ENCODE measurements around the gene RXRG. TPM values are rescaled to one million over a fixed set of nuclear protein-coding genes. Genes with fewer than 3 reads are reported as not detected.

The RXRG gene
- total RNA-seq, 1 donor from 2014 or later, result 39.1 TPM

DNA sequence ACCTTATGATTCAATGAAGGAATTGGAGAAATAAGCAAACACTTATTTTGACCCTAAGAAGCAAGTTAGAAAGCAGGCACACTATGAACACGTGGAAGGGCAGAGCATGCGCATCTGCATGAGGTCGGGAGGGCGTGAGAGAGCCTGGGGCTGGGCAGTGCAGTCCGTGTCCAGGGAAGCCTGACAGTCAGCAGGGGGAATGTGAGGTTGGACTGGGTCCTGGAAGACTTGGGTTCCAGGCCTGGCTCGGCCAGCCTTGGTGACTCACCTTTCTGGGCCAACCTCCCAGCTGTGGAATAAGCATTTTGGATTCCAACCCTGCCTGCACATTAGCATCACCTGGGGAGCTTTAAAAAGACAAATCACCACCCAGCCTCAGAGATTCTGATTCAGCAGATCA is 61.9 kb downstream of the RXRG start:
- no peak overlapping the region for H3K4me3 ChIP-seq (ENCODE audit: low read length in 3 of 3)
- H3K36me3 ChIP-seq (ENCODE audit: control insufficient read depth in 3 of 3, insufficient read depth in 3 of 3, low read length in 3 of 3), result no peaks in the 10 kb centered on the region
- H3K4me1 ChIP-seq (ENCODE audit: control insufficient read depth in 3 of 3, insufficient read depth in 3 of 3, low read length in 3 of 3), result peaks cover 15 to 21% (median 20%) of the 10 kb centered on the region in 3 donors
- H3K9me3 ChIP-seq (ENCODE audit: control insufficient read depth in 3 of 3, low read length in 3 of 3), result no peaks in the 10 kb centered on the region
- no peaks in the 10 kb centered on the region for H3K27me3 ChIP-seq (ENCODE audit: control insufficient read depth in 3 of 3, insufficient read depth in 3 of 3, low read length in 3 of 3)
- H3K9ac ChIP-seq (ENCODE audit: low read depth in 1 of 3, low read length in 3 of 3), result no peak overlapping the region
- H3K27ac ChIP-seq (ENCODE audit: low read depth, low read length), result peak overlapping the region; percentile 72

DNA sequence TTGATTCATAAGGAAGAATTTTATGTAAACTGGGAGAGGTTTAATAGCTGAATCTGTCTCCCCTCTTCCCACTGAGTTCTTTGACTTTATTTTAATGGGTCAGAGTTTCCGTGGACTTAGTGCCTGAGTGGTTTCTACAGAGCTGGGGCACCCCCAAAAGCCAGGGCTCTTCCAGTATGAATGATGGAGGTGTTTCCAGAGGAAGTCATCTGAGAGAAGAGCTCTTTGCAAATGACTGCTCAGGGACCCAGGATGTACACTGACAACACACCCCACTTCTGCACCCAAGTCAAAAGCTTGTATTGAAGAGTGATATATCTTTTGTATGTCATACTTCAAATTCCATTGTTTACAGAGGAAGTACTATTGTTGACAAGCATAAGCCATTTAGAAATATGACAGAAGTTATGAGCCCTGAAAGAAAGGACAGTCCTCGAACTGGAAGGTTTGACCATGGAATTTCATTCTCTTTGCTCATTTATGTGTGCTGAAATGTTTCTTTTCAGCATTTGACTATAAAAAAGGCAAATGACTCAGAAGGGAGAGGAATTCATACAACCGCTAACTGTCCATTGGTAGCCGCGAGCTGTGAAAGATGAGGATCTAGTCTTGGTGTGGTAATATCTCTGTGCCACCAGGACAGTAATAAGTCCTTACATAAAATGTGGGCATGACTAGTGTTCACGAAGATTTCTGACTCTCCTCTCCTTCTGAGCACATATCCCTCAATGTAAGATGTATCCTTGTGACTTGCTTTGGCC is 63.0 kb downstream of the RXRG start:
- Histone ChIP-seq H3K9me3 (ENCODE audit: control insufficient read depth in 3 of 3, low read length in 3 of 3) (no peaks in the 10 kb centered on the region), H3K27ac (ENCODE audit: low read depth, low read length) (no peak overlapping the region), H3K9ac (ENCODE audit: low read depth in 1 of 3, low read length in 3 of 3) (no peak overlapping the region), H3K36me3 (ENCODE audit: control insufficient read depth in 3 of 3, insufficient read depth in 3 of 3, low read length in 3 of 3) (no peaks in the 10 kb centered on the region), H3K27me3 (ENCODE audit: control insufficient read depth in 3 of 3, insufficient read depth in 3 of 3, low read length in 3 of 3) (no peaks in the 10 kb centered on the region), H3K4me1 (ENCODE audit: control insufficient read depth in 3 of 3, insufficient read depth in 3 of 3, low read length in 3 of 3) (peaks cover 15 to 22% (median 20%) of the 10 kb centered on the region in 3 donors), H3K4me3 (ENCODE audit: low read length in 3 of 3) (no peak overlapping the region)

DNA sequence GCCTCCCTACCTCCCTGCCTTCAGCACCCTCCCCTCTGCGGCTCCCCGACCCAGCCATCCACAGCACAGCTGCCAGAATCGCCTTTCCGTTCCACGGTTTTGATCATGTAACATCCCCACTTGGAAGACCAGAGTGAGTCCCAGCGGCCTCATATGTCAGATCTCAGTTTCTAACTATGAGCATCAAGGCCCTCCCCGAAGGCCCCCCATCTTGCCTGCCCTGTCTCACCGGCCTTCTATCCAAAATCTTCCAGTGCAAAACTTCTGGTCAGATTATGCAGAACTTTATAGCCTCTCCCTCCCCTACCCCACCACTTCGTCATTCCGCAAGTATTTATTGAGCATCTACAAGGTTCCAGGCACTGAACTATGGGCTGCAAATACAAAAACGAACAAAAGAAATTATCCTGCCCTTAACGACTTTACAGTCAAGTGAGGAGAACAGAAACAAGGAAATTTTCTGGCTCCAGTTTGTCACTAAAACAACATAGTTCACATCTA is 68.1 kb downstream of the RXRG start:
- Histone ChIP-seq H3K36me3 (ENCODE audit: control insufficient read depth in 3 of 3, insufficient read depth in 3 of 3, low read length in 3 of 3) (no peaks in the 10 kb centered on the region), H3K9me3 (ENCODE audit: control insufficient read depth in 3 of 3, low read length in 3 of 3) (no peaks in the 10 kb centered on the region), H3K27me3 (ENCODE audit: control insufficient read depth in 3 of 3, insufficient read depth in 3 of 3, low read length in 3 of 3) (peaks cover 0 to 7% (median 3%) of the 10 kb centered on the region in 3 donors), H3K4me1 (ENCODE audit: control insufficient read depth in 3 of 3, insufficient read depth in 3 of 3, low read length in 3 of 3) (peaks cover 10 to 21% (median 15%) of the 10 kb centered on the region in 3 donors), H3K4me3 (ENCODE audit: low read length in 3 of 3) (peak overlapping the region; percentile 61 to 75 (median 67)), H3K27ac (ENCODE audit: low read depth, low read length) (peak overlapping the region; percentile 67), H3K9ac (ENCODE audit: low read depth in 1 of 3, low read length in 3 of 3) (peak overlapping the region; percentile 15 to 65 (median 60))

DNA sequence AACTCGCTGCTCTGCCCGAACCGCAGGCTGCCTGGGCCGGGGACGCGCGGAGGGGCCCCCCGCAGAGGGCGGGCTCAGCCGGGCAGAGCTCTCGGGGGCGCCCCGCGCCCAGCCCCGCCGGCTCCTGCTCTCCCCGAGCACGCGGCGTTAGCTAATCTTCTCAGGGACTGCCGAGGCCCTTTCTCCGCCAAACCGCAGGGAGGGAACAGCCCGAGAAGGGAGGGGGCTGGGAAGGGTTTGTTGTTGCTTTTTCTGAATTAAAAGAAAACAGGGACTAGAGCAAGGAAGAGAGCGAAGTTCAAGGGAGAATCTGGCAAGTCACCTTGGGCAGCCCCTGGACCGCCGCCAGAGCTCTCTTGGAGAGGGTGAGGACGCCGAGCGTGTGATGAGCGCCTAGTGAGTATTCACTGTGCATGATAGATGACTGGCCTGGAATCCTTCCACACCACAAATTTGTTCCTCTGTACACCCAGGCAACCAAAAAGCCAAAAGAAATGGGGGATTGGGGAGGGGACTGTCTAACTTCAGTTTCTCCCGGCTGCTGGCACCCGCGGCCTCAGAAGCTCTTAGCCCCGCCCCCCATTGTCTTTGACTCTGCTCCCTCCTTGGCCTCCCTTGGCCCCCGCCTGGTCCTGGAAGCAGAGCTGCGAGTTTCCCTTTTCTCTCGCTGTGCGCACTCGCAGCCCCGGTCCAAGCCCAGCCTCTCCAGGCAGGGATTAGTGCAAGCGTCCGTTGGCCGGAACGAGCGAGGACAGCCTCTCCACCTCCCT is 68.7 kb downstream of the RXRG start:
- H3K9me3 ChIP-seq (ENCODE audit: control insufficient read depth in 3 of 3, low read length in 3 of 3), result no peaks in the 10 kb centered on the region
- H3K4me3 ChIP-seq (ENCODE audit: low read length in 3 of 3), result peak overlapping the region; percentile 61 to 75 (median 67)
- peak overlapping the region; percentile 67 for H3K27ac ChIP-seq (ENCODE audit: low read depth, low read length)
- H3K27me3 ChIP-seq (ENCODE audit: control insufficient read depth in 3 of 3, insufficient read depth in 3 of 3, low read length in 3 of 3), result peaks cover 0 to 7% (median 3%) of the 10 kb centered on the region in 3 donors
- peaks cover 10 to 23% (median 15%) of the 10 kb centered on the region in 3 donors for H3K4me1 ChIP-seq (ENCODE audit: control insufficient read depth in 3 of 3, insufficient read depth in 3 of 3, low read length in 3 of 3)
- no peaks in the 10 kb centered on the region for H3K36me3 ChIP-seq (ENCODE audit: control insufficient read depth in 3 of 3, insufficient read depth in 3 of 3, low read length in 3 of 3)
- peak overlapping the region; percentile 15 to 65 (median 60) for H3K9ac ChIP-seq (ENCODE audit: low read depth in 1 of 3, low read length in 3 of 3)

DNA sequence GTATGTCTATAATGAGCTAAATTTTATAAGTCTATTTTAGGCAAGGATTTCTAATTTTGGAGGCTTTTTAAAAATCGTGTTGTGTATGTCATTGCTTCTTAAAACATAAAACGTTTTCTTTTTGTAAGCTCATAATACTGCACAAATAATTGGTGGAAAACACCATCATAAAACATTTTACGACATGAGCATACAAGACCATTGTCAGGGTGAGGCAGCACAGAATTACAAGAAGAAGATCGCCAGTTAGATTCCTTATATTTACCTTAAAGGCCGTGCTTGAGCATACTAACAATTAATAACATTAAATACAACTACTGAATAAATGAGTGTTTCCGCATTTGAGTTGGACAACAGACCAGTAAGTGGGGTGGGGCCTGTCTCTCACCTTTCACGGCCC is 69.3 kb downstream of the RXRG start:
- peak overlapping the region; percentile 67 for H3K27ac ChIP-seq (ENCODE audit: low read depth, low read length)
- no peaks in the 10 kb centered on the region for H3K9me3 ChIP-seq (ENCODE audit: control insufficient read depth in 3 of 3, low read length in 3 of 3)
- H3K4me3 ChIP-seq (ENCODE audit: low read length in 3 of 3), result peak overlapping the region in 2 of 3 donors; percentile 61 to 67
- no peaks in the 10 kb centered on the region for H3K36me3 ChIP-seq (ENCODE audit: control insufficient read depth in 3 of 3, insufficient read depth in 3 of 3, low read length in 3 of 3)
- H3K4me1 ChIP-seq (ENCODE audit: control insufficient read depth in 3 of 3, insufficient read depth in 3 of 3, low read length in 3 of 3), result peaks cover 10 to 23% (median 15%) of the 10 kb centered on the region in 3 donors
- peaks cover 0 to 7% (median 3%) of the 10 kb centered on the region in 3 donors for H3K27me3 ChIP-seq (ENCODE audit: control insufficient read depth in 3 of 3, insufficient read depth in 3 of 3, low read length in 3 of 3)
- peak overlapping the region in 2 of 3 donors; percentile 15 to 65 for H3K9ac ChIP-seq (ENCODE audit: low read depth in 1 of 3, low read length in 3 of 3)

DNA sequence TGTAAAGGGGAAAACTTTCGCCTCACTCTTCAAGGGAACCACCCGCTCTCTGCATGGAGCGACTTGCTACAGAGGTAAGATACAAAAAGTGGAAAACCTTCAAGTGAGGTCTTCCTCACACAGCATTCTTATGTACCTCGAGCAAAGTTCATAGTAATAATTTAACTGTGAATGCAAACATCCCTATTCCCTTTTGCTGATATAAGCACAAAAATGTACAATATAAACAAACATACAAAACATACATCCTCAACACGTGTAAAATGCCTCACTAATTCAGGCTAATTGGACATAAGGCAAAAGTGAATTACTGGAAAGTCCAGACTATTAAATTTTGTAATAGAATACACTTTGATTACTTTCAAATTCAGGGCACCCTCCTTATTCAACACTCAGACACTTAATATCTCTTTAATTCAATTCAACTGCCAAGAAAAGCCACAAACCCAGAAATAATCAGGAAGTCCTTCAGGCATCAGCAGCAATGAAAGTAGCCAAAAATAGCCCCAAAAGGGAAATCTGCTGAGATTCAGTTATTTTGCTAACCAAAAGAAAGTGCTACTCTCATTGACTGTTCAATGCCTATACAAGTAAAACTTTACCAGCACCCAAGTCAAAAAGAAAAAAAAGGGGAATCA is 73.2 kb downstream of the RXRG start:
- no peaks in the 10 kb centered on the region for H3K36me3 ChIP-seq (ENCODE audit: control insufficient read depth in 3 of 3, insufficient read depth in 3 of 3, low read length in 3 of 3)
- no peak overlapping the region for H3K27ac ChIP-seq (ENCODE audit: low read depth, low read length)
- H3K27me3 ChIP-seq (ENCODE audit: control insufficient read depth in 3 of 3, insufficient read depth in 3 of 3, low read length in 3 of 3), result peaks cover 0 to 7% (median 6%) of the 10 kb centered on the region in 3 donors

DNA sequence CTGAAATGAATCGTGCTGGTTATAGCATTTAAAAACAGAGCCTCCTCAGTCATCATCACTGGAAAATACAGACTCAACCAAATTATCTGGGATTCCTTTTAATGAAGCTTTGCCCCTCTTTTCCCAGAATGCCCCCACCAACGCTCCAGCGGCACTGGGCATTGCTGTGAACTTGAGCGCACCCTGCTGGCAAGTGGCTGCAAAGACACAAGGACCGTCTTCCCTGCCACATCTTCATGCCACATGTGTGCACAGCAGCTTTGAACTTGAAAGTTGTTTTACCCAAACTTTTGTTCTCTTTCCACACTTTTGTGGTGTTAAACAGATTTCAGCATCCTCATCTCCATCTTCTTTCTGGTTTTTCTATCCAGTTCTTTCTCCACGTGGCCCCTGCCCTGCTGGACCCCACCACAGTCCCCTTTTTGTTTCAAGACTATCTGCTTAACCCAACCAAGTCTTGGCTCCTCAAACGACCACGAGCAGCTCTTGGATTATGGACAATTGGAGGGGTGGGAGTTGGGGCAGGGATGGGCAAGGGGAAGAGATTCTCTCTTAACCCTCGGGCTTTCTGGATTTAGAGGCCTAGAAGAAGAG is 75.6 kb downstream of the RXRG start:
- H3K36me3 ChIP-seq (ENCODE audit: control insufficient read depth in 3 of 3, insufficient read depth in 3 of 3, low read length in 3 of 3), result no peaks in the 10 kb centered on the region
- H3K9ac ChIP-seq (ENCODE audit: low read depth in 1 of 3, low read length in 3 of 3), result no peak overlapping the region
- H3K27me3 ChIP-seq (ENCODE audit: control insufficient read depth in 3 of 3, insufficient read depth in 3 of 3, low read length in 3 of 3), result peaks cover 0 to 6% (median 0%) of the 10 kb centered on the region in 3 donors

More for the DNA sequence above, 73.2 kb downstream of the RXRG start:
- Histone ChIP-seq H3K9me3 (ENCODE audit: control insufficient read depth in 3 of 3, low read length in 3 of 3) (no peaks in the 10 kb centered on the region), H3K4me3 (ENCODE audit: low read length in 3 of 3) (no peak overlapping the region), H3K4me1 (ENCODE audit: control insufficient read depth in 3 of 3, insufficient read depth in 3 of 3, low read length in 3 of 3) (peaks cover 9 to 26% (median 11%) of the 10 kb centered on the region in 3 donors), H3K9ac (ENCODE audit: low read depth in 1 of 3, low read length in 3 of 3) (no peak overlapping the region)

DNA sequence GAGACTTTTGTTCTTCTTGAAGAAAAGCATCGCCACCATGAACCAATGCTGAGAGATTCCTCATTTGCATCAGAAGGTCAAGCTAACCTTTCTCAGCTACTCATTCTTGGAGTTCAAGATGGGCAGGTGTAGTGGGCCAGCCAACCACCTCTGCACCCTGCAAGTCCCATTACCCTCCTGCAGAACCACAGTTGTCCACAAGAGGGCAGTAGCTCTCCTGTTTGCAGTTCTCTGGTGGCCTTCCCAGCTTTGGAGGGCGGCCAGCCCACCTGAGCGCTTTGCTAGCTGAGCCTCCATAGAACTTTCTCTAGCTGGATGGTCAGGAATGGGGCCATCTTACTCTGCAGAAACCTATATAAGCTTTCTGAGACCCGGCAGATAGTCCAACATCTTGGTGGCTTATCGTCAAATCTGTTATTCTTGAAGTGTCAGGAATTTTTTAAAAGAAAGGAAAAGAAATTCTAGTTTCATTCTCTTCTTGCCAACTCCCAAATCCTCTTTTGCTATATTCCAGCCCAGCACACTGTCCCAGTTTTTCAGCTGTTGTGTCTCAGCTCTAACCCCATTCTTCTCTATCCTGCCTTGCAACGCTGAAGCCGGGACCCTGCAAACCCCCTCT is 77.4 kb downstream of the RXRG start:
- H3K27ac ChIP-seq (ENCODE audit: low read depth, low read length), result no peak overlapping the region
- H3K9ac ChIP-seq (ENCODE audit: low read depth in 1 of 3, low read length in 3 of 3), result no peak overlapping the region
- H3K4me3 ChIP-seq (ENCODE audit: low read length in 3 of 3), result no peak overlapping the region
- peaks cover 4 to 16% (median 13%) of the 10 kb centered on the region in 3 donors for H3K4me1 ChIP-seq (ENCODE audit: control insufficient read depth in 3 of 3, insufficient read depth in 3 of 3, low read length in 3 of 3)
- peaks cover 0 to 4% (median 2%) of the 10 kb centered on the region in 3 donors for H3K27me3 ChIP-seq (ENCODE audit: control insufficient read depth in 3 of 3, insufficient read depth in 3 of 3, low read length in 3 of 3)
- no peaks in the 10 kb centered on the region for H3K36me3 ChIP-seq (ENCODE audit: control insufficient read depth in 3 of 3, insufficient read depth in 3 of 3, low read length in 3 of 3)
- H3K9me3 ChIP-seq (ENCODE audit: control insufficient read depth in 3 of 3, low read length in 3 of 3), result no peaks in the 10 kb centered on the region

More for the DNA sequence above, 75.6 kb downstream of the RXRG start:
- peaks cover 4 to 16% (median 13%) of the 10 kb centered on the region in 3 donors for H3K4me1 ChIP-seq (ENCODE audit: control insufficient read depth in 3 of 3, insufficient read depth in 3 of 3, low read length in 3 of 3)
- H3K9me3 ChIP-seq (ENCODE audit: control insufficient read depth in 3 of 3, low read length in 3 of 3), result no peaks in the 10 kb centered on the region
- H3K27ac ChIP-seq (ENCODE audit: low read depth, low read length), result no peak overlapping the region
- H3K4me3 ChIP-seq (ENCODE audit: low read length in 3 of 3), result no peak overlapping the region

DNA sequence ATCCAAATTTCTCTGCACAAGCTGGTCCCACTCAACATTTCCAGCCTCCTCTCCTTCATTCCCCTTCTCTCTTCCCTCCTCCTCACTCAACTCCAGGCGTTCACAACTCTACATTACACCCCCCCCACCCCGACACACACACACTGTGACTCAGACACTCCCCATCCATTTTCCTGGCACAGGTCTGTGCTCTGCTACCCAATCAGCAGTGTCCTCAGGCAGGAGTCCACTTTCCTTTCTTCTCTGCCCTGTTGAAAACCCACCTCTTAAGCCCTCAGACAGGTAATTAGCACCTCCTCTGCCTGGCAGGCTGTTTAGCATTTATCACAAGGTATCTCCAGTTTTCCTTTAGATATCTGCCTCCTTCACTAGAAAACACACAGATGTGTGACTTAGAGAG is 79.6 kb downstream of the RXRG start:
- no peak overlapping the region for H3K9ac ChIP-seq (ENCODE audit: low read depth in 1 of 3, low read length in 3 of 3)
- H3K27ac ChIP-seq (ENCODE audit: low read depth, low read length), result no peak overlapping the region
- H3K9me3 ChIP-seq (ENCODE audit: control insufficient read depth in 3 of 3, low read length in 3 of 3), result no peaks in the 10 kb centered on the region
- peaks cover 4 to 13% (median 10%) of the 10 kb centered on the region in 3 donors for H3K4me1 ChIP-seq (ENCODE audit: control insufficient read depth in 3 of 3, insufficient read depth in 3 of 3, low read length in 3 of 3)
- H3K4me3 ChIP-seq (ENCODE audit: low read length in 3 of 3), result no peak overlapping the region
- H3K36me3 ChIP-seq (ENCODE audit: control insufficient read depth in 3 of 3, insufficient read depth in 3 of 3, low read length in 3 of 3), result no peaks in the 10 kb centered on the region
- H3K27me3 ChIP-seq (ENCODE audit: control insufficient read depth in 3 of 3, insufficient read depth in 3 of 3, low read length in 3 of 3), result peaks cover 3 to 11% (median 5%) of the 10 kb centered on the region in 3 donors
